HG03432 (cell line): ENCODE results near the gene TMEM156.
"Not testable (repeated sequence)": the region's sequence is repeated elsewhere in the genome, so short reads cannot be mapped to it uniquely, and the experiment has no call there.

Experiments used
- ATAC-seq: cut with Tn5 transposase; IDR thresholded peaks from one replicate; pipeline ENCODE4 v1.9.1; 2021; ENCODE audit warnings: mild to moderate bottlenecking, moderate library complexity; ENCODE audit not compliant: unreplicated experiment

The TMEM156 gene

DNA sequence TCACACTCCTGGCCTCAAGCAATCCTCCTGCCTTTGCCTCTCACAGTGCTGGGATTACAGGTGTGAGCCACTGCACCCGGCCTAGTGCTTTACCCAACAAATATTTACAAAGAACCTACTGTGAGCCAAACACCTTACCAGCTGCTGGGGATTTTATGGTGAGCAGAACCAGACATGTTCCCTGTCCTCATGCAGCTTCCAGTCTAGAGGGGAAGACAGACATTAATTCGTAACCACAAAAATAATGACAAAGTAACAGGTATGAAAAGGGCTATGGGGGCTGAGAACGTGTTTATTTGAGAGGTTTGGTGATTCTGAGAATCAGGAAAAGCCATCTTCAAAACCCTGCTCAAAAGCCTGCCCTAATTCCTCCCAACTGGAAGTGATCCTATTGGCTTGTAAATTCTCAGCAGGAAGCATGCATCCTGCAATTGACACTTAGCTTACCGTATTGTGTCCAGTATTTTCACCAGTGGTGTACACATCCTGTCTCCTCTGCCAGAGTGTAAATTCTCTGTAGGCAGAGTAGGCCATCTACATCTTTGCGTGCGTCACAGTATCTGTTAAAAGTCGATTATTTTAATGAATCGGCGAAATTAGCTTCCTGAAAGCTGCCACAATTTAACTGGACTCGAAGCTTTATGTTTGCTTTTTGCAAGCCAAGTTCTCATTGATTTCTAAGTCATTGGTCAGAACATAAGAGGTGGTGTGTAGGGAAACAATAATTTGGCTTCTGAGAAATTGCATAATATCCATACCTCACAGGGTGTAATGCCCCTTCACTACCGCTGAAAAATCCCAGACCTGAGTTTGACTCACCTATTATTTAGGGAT is 67.0 kb downstream of the TMEM156 start:
- no peak for ATAC-seq

DNA sequence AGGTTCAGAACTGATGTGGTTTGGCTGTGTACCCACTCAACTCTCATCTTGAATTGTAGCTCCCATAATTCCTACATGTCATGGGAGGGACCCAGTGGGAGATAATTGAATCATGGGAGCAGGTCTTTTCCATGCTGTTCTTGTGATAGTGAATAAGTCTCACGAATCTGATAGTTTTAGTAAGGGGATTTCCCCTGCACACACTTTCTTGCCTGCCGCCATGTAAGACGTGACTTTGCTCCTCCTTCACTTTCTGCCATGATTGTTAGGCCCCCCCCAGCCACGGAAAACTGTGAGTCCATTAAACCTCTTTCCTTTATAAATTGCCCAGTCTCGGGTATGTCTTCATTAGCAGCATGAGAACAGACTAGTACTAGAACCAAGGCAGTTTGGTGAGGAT is 73.0 kb downstream of the TMEM156 start:
- ATAC-seq = not testable (repeated sequence)

DNA sequence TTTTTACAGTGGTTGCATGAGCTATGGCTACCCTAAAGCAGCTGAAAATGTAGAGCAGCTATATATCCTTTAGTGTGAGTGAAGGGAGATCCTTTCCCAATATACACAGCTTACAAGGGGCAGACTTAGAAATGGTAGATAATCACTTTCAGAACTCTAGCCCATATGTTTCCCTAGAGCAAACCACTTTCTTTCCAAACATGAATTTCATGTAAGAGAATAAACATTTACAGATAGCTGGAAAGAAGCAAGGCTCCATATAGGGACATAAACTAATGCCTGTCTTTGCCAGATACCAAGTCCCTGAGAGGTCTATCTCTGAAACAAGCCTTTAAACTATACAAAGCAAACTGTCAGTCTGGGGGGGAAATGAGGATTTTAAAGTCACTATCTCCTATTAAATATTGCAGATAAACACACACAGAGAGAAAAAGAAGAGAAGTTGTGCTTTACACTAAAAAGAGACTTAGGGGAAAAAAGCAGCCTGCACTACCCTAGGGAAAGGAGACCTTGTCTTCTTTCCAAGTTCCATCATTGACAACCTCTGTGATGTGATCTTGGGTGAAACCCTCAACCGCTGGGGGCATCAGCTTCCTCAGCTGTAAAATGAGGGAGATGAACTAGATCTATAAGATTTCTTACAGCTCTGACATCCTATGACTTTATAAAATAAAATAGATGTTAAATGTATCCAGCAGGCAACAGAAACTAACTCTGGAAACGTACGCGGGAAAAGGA is 73.6 kb downstream of the TMEM156 start:
- ATAC-seq = no peak

DNA sequence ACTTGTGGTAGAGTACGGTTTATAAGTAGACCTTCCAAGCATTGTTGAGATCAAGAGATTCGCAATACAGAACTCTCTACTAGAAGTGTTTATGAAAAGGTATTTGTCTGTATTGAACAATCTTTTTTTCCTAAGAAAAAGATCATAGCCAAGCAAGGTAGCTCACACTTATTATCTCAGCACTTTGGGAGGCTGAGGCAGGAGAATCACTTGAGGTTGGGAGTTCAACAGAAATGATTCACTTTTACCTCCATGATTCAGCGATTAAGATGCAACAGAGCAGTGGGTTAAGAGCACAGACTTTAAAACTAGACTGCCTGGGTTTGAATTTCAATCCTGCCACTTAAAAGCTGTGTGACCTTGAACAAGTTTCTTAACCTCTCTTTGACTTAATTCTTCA is 74.3 kb downstream of the TMEM156 start:
- ATAC-seq = no peak

DNA sequence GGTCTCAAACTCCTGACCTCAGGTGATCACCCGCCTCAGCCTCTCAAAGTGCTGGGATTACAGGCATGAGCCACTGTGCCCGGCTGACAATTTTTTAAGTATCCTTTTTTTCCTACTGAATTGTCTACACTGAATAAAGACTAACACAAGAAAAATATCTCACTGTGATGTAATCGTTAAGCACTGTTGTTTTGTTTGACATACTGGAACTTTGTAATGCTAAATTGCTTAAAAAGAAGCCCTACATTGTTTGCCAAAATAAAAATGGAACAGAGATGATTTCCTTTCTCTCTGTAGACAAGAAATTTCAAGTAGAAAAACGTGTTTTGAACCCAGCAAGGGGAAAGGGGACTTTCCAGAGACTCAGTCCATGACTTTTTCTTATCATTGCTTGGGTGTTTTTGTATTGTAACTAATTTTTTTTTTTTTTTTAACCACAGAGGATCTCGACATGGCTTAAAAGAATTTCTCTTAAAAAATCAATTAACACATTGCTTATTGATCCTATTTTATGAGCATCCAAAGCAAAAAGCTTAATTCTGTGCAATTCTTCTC is 74.9 kb downstream of the TMEM156 start:
- no peak for ATAC-seq

DNA sequence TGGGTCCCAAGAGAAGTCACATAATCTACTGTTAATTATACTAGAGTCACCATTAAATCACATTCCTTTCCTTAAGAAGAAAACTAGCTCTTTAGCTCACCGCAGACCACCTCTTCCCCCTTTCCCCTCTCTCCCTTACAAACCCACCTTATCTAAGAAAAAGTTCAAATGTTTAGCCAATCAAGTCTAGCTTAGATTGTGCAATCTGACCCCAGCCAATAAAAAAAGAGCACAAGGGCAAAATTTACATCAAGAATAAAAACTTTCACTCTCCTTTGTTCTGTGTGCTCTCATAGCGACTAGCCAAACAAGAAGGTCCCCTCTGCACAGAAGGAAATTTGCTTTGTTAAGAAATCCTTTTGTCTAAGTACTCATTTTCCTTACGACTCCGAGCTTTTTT is 76.3 kb downstream of the TMEM156 start:
- ATAC-seq = no peak

DNA sequence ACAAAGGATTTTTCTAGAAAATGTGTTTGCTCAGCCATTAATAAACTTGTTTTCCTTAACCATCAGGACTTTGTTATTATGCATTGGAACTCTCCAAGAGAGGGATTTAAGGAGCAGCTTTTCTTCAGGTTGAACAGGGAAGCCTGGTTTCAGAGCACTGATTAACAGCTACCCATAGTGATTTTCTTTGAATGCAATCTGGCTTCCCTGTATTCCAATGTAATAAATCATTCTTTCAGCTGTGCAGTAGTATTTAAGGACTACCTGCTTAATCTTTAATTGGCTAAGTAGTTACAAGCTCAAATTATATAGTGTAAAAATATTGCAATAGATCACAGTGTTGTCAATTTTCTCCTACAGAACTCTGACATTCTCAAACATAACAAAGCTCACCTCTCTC is 77.5 kb downstream of the TMEM156 start:
- ATAC-seq = no peak

DNA sequence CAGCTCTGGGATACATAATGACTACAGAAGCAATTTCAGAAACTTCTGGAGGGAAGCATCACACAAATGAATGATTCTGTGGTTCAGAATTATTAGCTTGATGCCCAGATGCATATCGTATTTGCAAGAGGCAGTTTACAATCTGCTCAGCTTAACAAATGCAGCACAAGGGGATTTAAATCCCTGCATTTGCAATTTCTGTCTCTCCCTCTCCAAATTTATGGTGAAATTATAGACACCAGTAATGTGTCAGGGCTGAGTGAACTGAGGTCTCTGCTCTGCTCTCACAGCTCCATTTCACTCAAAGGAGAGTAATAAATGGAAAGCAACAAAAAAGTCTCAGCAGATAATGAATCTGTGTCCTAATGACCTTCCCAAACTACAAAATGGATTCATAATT is 80.2 kb downstream of the TMEM156 start:
- ATAC-seq = no peak

DNA sequence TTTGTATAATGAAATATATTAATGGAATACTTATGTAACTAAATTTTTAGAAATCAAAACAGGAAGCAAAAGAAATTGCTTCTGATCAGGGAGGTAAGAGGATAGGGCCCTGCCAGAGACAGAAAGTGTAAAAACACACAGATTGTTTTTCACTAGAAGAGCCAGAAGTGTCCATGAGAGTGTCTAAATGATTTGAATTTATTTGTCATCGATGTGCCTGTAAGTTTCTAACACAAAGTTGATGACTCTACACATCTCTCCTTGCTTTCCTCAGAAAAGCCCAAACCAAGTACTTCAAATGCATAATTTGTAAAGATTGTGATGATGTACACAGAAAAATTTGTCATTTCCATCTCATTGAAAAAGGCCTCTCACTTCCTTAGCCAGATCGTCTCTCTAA is 80.6 kb downstream of the TMEM156 start:
- no peak for ATAC-seq

DNA sequence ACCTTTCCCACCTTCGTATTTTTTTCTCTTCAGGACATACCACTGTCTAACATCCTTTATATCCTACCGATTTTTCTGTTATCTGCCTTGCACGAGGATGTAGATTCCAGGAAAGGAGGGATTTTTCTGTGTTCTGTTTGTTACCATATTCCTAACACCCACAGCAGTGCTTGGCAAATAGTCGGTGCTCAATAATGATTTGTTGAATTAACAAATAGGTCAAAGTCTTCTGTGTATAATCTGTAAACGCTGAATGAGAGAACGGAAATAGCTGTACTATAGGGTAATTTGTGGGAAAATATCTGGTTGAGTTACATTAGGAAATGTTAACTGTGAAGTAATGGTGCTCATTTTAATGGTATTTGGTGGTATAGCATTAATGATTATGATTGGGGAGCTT is 81.5 kb downstream of the TMEM156 start:
- ATAC-seq = no peak

DNA sequence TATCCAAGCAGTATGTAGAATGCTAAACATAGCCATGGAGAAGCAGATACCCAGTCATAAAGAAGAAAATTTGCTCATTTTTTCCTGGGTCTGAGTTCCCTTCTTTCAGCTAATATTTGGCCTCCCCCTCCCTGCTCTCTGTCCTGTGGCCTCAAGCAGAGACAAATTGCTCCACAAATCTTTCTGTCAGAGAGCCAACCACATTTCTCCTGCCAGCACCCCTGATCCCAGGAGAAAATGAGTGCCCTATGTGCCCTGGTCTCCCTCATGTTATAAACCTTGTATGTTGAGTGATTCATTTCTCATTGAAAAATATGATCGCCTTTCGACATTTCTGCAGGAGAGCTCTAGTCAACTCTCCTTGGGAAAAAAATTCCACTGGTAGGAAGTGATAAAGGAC is 82.0 kb downstream of the TMEM156 start:
- ATAC-seq = no peak

DNA sequence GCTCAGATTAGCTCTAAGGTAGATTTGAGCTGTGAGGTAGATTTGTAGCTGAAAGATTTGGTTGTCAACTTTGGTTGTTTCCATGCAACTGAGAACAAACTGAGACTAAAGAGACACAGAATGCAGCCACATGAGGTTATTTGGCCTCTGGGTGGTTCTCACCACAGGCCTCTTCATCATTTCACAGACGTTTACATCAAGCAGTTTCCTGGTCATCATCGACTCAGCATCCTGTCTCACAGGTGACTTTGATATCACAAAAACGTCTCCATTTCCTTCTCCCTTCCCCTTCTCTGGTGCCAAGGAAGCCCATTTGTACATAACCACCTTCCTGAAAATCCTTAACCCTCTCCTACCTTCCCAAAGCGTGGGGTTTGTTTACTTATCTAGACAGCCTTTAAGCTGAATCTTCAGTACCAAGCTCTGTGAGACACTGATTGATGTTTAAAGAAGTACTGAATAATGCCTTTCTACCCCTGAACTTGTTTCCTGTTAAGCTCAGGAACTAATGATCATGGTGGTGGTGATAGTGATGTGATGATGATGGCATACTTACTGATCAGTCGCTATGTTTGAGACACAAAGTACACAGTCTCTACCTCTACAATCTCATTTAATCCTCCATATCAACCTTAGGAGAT is 82.7 kb downstream of the TMEM156 start:
- ATAC-seq = no peak

DNA sequence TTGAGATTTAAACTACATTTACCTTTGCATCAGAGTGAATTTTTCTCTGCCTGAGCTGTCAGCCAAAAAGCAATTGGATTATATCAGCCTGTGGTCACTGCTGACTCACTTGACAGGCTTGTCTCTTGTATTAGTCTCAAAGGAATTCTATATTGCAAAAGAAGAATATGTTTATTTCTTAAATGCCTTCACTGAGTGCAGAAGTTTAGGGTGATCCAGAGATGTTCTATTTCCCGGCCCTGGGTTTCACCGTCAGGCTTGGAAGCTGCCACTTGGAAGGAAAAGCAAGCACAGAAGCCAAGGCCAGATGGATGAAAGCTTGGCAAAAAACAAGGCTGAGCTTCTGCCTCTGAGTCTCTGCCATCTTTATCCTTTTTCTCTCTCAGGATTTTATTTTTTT is 83.7 kb downstream of the TMEM156 start:
- ATAC-seq = no peak

DNA sequence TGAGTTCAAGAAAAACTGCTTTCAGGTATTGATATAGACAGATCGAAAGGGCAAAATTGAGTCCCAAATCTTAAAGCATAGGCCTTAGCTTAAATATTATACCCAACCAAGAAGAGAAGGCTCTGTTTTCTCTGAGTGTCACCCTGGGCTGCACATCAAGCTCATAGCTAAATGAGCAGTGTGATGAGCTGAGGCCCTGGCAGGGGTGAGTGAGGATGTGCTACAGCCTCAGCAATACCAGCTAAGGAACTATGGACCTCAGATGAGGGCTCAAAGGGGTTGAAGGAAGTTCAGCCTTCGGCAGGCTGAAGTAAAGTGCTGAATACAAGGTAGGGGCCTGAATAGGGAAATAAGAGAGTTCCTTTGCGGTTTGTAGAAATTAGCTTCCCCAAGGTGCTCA is 85.3 kb downstream of the TMEM156 start:
- no peak for ATAC-seq

DNA sequence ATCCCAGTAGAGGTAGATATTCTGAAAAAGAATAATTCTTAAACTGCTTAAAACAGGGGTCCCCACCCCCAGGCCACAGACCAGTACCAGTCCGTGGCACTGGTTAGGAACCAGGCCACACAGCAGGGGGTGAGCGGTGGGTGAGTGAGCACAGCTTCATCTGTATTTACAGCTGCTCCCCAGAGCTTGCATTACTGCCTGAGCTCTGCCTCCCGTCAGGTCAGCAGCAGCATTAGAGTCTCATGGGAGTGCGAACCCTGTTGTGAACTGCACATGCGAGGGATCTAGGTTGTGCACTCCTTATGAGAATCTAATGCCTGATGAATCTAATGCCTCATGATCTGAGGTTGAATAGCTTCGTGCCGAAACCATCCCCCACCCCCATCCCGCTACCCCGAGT is 87.8 kb downstream of the TMEM156 start:
- no peak for ATAC-seq

DNA sequence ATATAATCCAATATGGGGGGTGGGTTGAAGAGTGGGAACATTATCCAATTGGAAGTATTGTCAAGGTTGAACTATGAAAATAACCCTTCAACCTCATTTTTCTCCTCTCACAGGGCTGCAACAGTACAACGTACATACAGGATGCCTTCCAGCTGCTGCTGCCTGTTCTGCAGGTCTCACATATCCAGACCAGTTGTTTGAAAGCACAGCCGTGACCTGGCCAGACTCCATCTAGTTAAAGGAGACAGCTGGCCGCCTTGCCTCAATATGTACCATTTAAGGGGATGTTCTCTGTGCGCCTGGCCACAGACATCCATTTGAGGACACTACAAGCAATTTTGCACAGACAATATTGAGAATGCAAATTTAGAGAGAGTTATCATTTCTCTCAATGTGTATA is 88.9 kb downstream of the TMEM156 start:
- ATAC-seq = no peak

DNA sequence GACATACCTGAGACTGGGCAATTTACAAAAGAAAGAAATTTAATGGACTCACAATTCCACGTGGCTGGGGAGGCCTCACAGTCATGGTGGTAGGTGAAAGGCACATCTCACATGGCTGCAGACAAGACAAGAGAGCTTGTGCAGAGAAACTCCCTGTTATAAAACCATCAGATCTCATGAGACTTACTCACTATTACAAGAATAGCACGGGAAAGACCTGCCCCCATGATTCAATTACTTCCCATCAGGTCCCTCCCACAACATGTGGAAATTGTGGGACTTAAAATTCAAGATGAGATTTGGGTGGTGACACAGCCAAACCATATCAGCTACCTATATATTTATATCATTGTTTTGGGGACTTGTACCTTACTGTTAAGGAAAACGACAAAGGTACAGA is 90.3 kb downstream of the TMEM156 start:
- ATAC-seq = not testable (repeated sequence)

DNA sequence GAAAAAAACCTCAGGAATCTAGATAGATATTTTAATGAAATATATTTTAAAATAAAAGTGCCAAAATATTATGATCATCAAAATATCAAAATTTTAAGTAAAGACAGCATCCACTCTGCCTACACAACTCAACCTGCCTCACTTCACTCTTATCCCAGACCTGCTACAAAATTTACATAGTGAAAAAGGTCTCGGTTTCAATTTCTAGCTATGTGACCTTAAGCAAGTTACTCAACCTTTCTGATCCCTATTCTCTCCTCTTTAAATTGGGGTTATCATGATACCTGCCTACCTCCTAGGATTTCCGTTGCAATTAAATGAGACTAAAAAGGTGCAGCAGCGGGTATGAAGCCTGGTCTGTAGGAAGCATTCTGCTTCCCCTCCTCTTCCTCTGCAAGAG is 91.7 kb downstream of the TMEM156 start:
- no peak for ATAC-seq

DNA sequence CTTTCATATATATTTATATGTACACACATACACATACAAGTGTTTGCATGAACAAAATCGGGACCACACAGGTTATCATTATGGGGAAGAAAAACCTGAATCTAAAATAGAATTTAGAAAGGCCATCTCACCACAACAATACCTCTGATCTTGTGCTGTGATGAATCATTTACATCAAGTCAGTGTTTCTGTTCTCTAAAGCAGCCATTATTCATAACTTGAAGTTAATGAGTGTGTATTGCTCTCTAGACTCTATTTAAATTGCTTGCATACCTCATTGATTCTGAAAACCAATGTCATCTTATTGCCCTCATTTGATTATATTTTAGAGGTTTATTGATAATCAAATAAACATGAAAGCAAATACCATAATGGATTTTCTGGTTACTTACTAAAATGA is 93.0 kb downstream of the TMEM156 start:
- ATAC-seq = peak; percentile 94

DNA sequence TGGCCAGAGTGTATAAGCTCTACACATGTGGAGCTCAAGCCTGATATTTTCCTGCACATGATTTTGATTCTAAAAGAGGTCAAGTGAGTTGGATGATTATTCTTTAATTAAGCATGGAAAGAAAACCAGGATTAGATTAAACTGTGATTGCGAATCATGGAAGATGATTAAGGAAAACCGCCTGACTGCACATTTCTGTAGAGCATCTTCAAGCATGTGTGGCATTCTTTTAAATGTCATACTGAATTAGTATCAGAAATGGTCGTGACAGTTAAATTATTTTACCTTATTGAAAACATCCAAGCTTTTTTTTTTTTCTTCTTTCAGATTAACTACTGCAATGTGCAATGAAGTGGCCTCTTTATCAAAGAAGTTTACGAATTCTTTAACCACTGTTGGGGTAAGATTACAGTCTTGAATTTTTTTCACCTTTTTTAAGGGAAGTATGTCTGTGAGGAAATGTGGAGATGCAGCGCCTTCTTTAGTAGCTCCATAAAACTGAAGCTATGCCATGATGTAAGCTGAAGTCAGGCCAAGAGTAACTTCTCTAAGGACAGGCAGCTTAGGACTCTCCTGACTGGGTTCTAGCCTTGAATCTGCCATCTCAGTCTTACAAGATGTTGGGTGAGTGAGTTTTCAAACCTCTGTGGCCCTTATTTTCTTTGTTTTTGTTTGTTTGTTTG is 96.7 kb downstream of the TMEM156 start:
- no peak for ATAC-seq

DNA sequence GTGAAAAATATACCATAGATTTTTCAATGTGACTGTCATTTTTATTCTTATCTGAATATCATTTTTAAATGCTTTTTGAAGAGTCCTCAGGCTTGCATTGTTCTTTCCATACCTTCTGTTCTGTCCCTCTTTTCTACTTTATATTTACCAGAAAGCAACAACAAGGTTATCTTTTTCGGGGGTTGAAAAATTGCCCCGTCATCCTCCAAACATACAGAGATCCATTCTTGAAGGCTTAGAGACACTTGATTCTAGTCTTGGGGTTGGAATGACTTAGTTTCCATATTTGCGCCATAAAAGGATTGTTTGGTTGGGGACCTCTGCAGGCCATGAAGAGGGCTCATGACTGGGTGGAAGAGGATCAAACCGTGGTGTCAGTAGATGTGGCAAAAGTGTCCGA is 101.1 kb downstream of the TMEM156 start:
- ATAC-seq = no peak
